ENCODE data around the gene CDH4.

Gene CDH4

DNA sequence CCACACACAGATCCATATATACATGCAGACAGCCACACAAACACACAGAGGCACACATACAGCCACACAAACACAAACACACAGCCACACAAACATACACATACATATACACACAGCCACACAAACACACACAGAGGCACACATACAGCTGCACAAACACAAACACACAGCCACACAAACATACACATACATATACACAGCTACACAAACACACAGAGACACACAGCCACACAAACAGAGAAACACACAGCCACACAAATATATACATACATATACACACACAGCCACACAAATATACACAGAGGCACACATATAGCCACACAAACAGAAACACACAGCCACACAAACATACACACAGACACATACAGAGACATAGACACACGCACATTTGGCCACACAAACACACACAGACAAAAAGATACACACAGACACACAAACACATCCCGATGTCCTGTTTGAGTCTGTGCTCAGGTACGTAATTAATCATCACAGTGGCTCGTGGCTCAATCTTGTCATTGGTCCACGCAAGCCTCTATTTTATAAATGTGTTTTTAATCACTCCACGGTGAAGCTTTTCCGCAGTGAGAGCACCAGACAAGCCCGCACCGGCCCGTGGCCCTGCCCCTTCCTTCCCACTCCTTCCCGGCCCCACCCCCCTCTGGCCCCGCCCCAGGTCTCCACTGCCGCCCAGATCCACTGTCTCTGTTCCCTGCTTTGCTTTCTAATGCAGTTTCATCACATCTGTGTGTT lies 135.3 kb downstream of the CDH4 start:
- H3K36me3 ChIP-seq (ENCODE audit: control insufficient read depth, insufficient read depth, low read length), result no peaks in the 10 kb centered on the region

DNA sequence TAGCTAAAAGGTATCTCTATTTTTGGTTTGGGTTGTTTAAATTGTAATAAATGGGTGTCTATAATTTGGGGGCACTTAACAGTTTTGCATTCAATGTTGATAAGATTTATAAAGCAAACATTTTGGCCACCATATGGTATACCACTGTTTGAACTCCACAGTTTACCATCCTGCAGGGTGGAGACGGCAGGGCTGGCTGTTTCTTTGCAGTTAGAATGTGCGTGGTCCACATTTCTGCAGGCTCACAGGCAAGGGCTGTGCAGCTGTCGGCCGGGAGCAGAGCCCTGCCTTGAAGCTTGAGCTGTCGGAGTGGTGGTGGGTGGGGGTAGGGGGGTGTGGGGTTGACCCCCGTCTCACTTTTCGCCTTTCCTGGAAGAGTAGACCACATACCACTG lies 135.9 kb downstream of the CDH4 start:
- Histone ChIP-seq H3K4me1 (ENCODE audit: control insufficient read depth, low read depth, low read length) (peaks cover 4% of the 10 kb centered on the region), H3K9ac (ENCODE audit: low read length) (no peak overlapping the region), H3K4me2 (ENCODE audit: low read length) (no peak overlapping the region), H3K56ac (ENCODE audit: low read length) (peak overlapping the region; percentile 45), H2AK5ac (ENCODE audit: low read length) (no peak overlapping the region), H3K79me1 (ENCODE audit: low read length) (no peaks in the 10 kb centered on the region), H3K36me3 (ENCODE audit: control insufficient read depth, insufficient read depth, low read length) (no peaks in the 10 kb centered on the region), H2BK5ac (ENCODE audit: low read length) (no peak overlapping the region), H3K27ac (ENCODE audit: low read depth, low read length) (no peak overlapping the region), H3K27me3 (ENCODE audit: insufficient read depth, low read length, poor library complexity) (no peaks in the 10 kb centered on the region), H2BK15ac (replicated peaks; ENCODE audit: low read depth) (no peak overlapping the region), H4K8ac (ENCODE audit: low read depth, low read length) (no peak overlapping the region), H3K23ac (ENCODE audit: low read length) (no peak overlapping the region), H3K79me2 (ENCODE audit: control insufficient read depth, insufficient read depth, low read length) (no peaks in the 10 kb centered on the region), H3K4me3 (ENCODE audit: low read length) (no peak overlapping the region), H3K18ac (ENCODE audit: low read length) (no peak overlapping the region), H3K4ac (ENCODE audit: low read depth, low read length) (no peak overlapping the region), H4K5ac (ENCODE audit: low read length) (no peak overlapping the region), H2BK120ac (ENCODE audit: low read depth, low read length) (no peak overlapping the region)
- no peak for DNase-seq
- WGBS (ENCODE audit: extremely low coverage, insufficient coverage, low lambda C conversion rate), result no CpG with 5 or more reads among the region's 7 CpGs

More for the DNA sequence above, 135.3 kb downstream of the CDH4 start:
- H4K5ac ChIP-seq (ENCODE audit: low read length), result peak overlapping the region; percentile 63
- H2BK15ac ChIP-seq (replicated peaks; ENCODE audit: low read depth), result no peak overlapping the region
- H4K8ac ChIP-seq (ENCODE audit: low read depth, low read length), result no peak overlapping the region
- peak overlapping the region; percentile 20 for H3K9ac ChIP-seq (ENCODE audit: low read length)
- H3K4me2 ChIP-seq (ENCODE audit: low read length), result no peak overlapping the region
- H3K4me1 ChIP-seq (ENCODE audit: control insufficient read depth, low read depth, low read length), result peaks cover 4% of the 10 kb centered on the region
- no peak overlapping the region for H2BK120ac ChIP-seq (ENCODE audit: low read depth, low read length)
- no peak overlapping the region for H2BK5ac ChIP-seq (ENCODE audit: low read length)
- H3K4ac ChIP-seq (ENCODE audit: low read depth, low read length), result no peak overlapping the region
- H3K4me3 ChIP-seq (ENCODE audit: low read length), result no peak overlapping the region
- peak overlapping the region; percentile 75 for H3K56ac ChIP-seq (ENCODE audit: low read length)
- H3K27me3 ChIP-seq (ENCODE audit: insufficient read depth, low read length, poor library complexity), result no peaks in the 10 kb centered on the region
- peak; percentile 51 for DNase-seq
- no CpG with 5 or more reads among the region's 13 CpGs for WGBS (ENCODE audit: extremely low coverage, insufficient coverage, low lambda C conversion rate)
- H3K23ac ChIP-seq (ENCODE audit: low read length), result no peak overlapping the region
- no peaks in the 10 kb centered on the region for H3K79me2 ChIP-seq (ENCODE audit: control insufficient read depth, insufficient read depth, low read length)
- H3K18ac ChIP-seq (ENCODE audit: low read length), result peak overlapping the region; percentile 36
- no peak overlapping the region for H3K27ac ChIP-seq (ENCODE audit: low read depth, low read length)
- peak overlapping the region; percentile 37 for H2AK5ac ChIP-seq (ENCODE audit: low read length)
- H3K79me1 ChIP-seq (ENCODE audit: low read length), result no peaks in the 10 kb centered on the region

DNA sequence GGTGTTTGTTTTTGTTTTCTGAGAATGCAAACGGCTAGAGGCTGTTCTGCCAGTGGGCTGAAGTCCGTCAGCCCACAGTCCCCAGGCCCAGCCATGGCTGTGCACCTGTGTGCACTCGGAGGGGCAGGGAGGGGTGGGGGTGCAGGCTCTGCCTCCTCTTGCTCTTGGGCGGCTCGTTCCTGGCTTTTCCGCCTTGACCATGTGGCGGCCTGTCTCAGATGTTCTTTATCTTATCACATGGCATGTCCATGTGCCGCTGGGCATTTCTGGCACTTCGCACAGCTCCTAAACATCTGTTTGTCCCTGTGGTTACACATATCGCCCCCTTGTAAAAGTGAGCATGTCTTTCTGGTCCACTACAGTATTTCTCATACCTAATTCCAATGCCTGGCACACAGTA lies 137.0 kb downstream of the CDH4 start:
- Histone ChIP-seq H3K18ac (ENCODE audit: low read length) (no peak overlapping the region), H3K23ac (ENCODE audit: low read length) (no peak overlapping the region), H3K4me2 (ENCODE audit: low read length) (no peak overlapping the region), H2AK5ac (ENCODE audit: low read length) (no peak overlapping the region), H4K8ac (ENCODE audit: low read depth, low read length) (no peak overlapping the region), H3K79me2 (ENCODE audit: control insufficient read depth, insufficient read depth, low read length) (no peaks in the 10 kb centered on the region), H2BK15ac (replicated peaks; ENCODE audit: low read depth) (no peak overlapping the region), H3K56ac (ENCODE audit: low read length) (no peak overlapping the region), H3K36me3 (ENCODE audit: control insufficient read depth, insufficient read depth, low read length) (no peaks in the 10 kb centered on the region), H3K4ac (ENCODE audit: low read depth, low read length) (no peak overlapping the region), H2BK5ac (ENCODE audit: low read length) (no peak overlapping the region), H3K9ac (ENCODE audit: low read length) (no peak overlapping the region), H3K4me3 (ENCODE audit: low read length) (no peak overlapping the region), H2BK120ac (ENCODE audit: low read depth, low read length) (no peak overlapping the region), H3K27me3 (ENCODE audit: insufficient read depth, low read length, poor library complexity) (no peaks in the 10 kb centered on the region), H3K4me1 (ENCODE audit: control insufficient read depth, low read depth, low read length) (peaks cover 4% of the 10 kb centered on the region), H3K79me1 (ENCODE audit: low read length) (no peaks in the 10 kb centered on the region), H3K27ac (ENCODE audit: low read depth, low read length) (no peak overlapping the region), H4K5ac (ENCODE audit: low read length) (no peak overlapping the region)
- no CpG with 5 or more reads among the region's 10 CpGs for WGBS (ENCODE audit: extremely low coverage, insufficient coverage, low lambda C conversion rate)
- no peak for DNase-seq

DNA sequence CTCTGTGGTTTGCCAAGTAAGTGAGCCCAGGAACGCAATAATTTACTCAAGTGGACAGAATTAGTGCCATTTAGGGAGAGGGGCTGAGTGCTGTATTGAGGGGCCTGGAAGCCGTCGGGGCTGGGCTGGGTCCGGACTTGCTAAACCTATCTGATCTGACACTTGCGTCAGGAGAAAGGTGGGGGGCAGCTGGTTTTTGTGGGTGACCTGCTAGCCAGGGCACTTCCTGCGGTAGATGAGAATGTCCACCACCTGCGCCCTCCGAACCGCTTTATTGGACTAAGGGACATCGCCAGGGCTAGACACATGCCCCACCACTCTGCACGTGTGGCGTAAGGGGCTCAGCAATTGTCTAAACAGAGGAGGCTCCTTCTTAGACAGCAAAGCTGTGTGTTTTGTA lies 139.1 kb downstream of the CDH4 start:
- no peaks in the 10 kb centered on the region for H3K79me1 ChIP-seq (ENCODE audit: low read length)
- no peak overlapping the region for H3K4me2 ChIP-seq (ENCODE audit: low read length)
- no peak overlapping the region for H4K8ac ChIP-seq (ENCODE audit: low read depth, low read length)
- H2AK5ac ChIP-seq (ENCODE audit: low read length), result no peak overlapping the region
- H2BK5ac ChIP-seq (ENCODE audit: low read length), result peak overlapping the region; percentile 28
- H3K18ac ChIP-seq (ENCODE audit: low read length), result peak overlapping the region; percentile 14
- H2BK120ac ChIP-seq (ENCODE audit: low read depth, low read length), result no peak overlapping the region
- no peak overlapping the region for H3K9ac ChIP-seq (ENCODE audit: low read length)
- H3K4me1 ChIP-seq (ENCODE audit: control insufficient read depth, low read depth, low read length), result peaks cover 4% of the 10 kb centered on the region
- no peak overlapping the region for H2BK15ac ChIP-seq (replicated peaks; ENCODE audit: low read depth)
- H3K56ac ChIP-seq (ENCODE audit: low read length), result peak overlapping the region; percentile 68
- H3K23ac ChIP-seq (ENCODE audit: low read length), result no peak overlapping the region
- no peaks in the 10 kb centered on the region for H3K79me2 ChIP-seq (ENCODE audit: control insufficient read depth, insufficient read depth, low read length)
- no peak overlapping the region for H3K4ac ChIP-seq (ENCODE audit: low read depth, low read length)
- DNase-seq, result no peak
- no peak overlapping the region for H3K4me3 ChIP-seq (ENCODE audit: low read length)
- no peak overlapping the region for H3K27ac ChIP-seq (ENCODE audit: low read depth, low read length)
- H4K5ac ChIP-seq (ENCODE audit: low read length), result no peak overlapping the region
- no peaks in the 10 kb centered on the region for H3K27me3 ChIP-seq (ENCODE audit: insufficient read depth, low read length, poor library complexity)
- WGBS (ENCODE audit: extremely low coverage, insufficient coverage, low lambda C conversion rate), result no CpG with 5 or more reads among the region's 12 CpGs
- H3K36me3 ChIP-seq (ENCODE audit: control insufficient read depth, insufficient read depth, low read length), result no peaks in the 10 kb centered on the region

DNA sequence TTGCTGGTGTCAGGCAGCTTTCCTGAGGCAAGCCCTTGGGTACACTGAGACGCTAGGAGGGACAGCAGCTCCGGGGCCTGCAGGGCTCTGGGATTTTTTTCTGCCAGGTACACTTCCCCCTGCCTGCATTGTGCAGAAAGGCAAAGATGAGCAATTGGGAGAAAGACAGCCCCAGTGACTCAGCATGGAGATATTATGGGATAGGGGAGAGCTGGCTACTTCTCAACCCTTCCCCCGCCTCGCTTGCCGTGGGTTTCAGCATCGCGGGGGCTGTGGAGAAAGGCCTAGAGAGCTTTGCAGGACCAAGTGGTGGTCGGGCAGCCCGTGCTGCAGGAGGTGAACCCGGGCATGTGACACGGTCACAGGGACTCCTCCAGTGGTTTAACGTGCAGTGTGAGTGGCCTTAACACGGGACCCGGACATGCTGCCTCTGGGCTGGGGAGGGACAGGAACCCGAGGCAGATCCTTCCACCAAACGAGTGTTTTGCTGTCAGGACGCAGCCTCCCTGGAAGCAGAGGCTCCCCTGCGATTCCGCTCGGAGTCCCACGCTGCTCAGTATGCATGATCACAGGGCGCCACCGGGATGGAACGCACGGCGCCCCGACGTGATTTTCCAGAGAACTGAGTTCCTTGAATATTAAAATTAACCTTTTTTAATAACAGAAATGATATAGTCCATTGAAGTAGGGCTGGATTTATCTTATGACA lies 139.9 kb downstream of the CDH4 start:
- Histone ChIP-seq H3K4me2 (ENCODE audit: low read length) (no peak overlapping the region), H3K4me1 (ENCODE audit: control insufficient read depth, low read depth, low read length) (peaks cover 4% of the 10 kb centered on the region), H3K79me2 (ENCODE audit: control insufficient read depth, insufficient read depth, low read length) (no peaks in the 10 kb centered on the region), H3K27ac (ENCODE audit: low read depth, low read length) (no peak overlapping the region), H2AK5ac (ENCODE audit: low read length) (no peak overlapping the region), H2BK15ac (replicated peaks; ENCODE audit: low read depth) (no peak overlapping the region), H3K27me3 (ENCODE audit: insufficient read depth, low read length, poor library complexity) (no peaks in the 10 kb centered on the region), H3K9ac (ENCODE audit: low read length) (peak overlapping the region; percentile 14), H3K4me3 (ENCODE audit: low read length) (no peak overlapping the region), H2BK120ac (ENCODE audit: low read depth, low read length) (no peak overlapping the region), H4K8ac (ENCODE audit: low read depth, low read length) (no peak overlapping the region), H3K4ac (ENCODE audit: low read depth, low read length) (no peak overlapping the region), H3K23ac (ENCODE audit: low read length) (no peak overlapping the region), H4K5ac (ENCODE audit: low read length) (no peak overlapping the region), H3K79me1 (ENCODE audit: low read length) (no peaks in the 10 kb centered on the region), H3K36me3 (ENCODE audit: control insufficient read depth, insufficient read depth, low read length) (no peaks in the 10 kb centered on the region), H3K56ac (ENCODE audit: low read length) (peak overlapping the region; percentile 68), H2BK5ac (ENCODE audit: low read length) (no peak overlapping the region), H3K18ac (ENCODE audit: low read length) (no peak overlapping the region)
- peak; percentile 70 for DNase-seq
- WGBS (ENCODE audit: extremely low coverage, insufficient coverage, low lambda C conversion rate), result no CpG with 5 or more reads among the region's 28 CpGs

Measured in mesendoderm (in vitro differentiated cells).